Stimulated activated CD8-positive, alpha-beta memory T cell treated with anti-CD3 and anti-CD28 coated beads, Interleukin-7, amount 100 ng/mL, for 48 hours (primary cell): ENCODE data around the gene NOC2L.

ENCODE experiments used
- DNase-seq, 2 donors: peaks; one replicate each; pipeline ENCODE4 v3.0.0-alpha.2; 2020; ENCODE audit warnings: low read depth in 1 of 2; ENCODE audit errors: extremely low read depth in 1 of 2

NOC2L gene

DNA sequence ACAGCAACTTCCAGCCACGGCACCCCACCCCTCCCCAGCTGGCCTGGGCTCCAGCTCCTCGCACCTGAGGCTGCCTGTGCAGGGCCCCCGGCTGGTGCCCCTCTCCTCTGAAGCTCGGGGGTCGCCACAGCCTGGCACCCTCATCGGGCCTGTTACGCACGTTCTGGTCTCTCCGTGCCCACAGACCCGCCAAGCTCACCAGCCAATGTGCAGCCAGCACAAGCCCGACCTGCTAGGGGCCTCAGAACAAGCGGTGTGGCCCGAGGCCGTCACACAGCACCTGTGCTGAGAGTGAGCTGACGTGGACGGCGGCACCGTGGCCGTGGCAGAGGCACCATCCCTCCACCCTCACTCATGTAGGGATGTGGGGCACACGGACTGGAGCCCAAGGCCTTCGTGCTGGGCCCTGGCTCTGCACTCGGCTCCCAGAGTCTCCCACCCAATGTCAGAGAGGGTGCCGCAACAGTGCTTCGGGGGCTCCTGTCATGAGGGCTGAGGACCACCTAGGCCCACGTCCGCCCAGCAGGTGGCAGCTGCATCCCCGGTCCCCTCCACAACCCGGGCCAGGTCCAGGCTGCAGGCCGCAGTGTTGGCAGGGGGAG is 39.7 kb downstream of the NOC2L start:
- DNase-seq = no peak

DNA sequence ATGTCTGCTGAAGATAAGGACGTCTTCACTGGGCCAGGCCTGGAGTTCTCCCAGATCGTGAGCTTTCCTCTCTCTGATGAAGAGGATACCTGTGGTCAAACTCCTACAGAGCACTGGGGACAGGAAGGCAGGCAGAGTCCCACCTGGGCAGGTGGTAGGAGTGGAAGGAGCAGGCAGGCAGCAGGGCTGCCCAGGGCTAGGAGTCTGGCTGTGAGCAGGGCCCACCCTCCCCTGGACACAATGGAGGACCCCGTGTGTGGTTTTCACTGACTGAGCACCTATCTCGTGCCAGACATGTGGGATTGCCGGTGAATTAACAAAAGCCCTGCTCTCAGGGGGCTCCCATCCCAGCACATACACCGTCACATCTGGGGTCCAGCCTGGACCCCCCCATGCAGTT is 40.2 kb downstream of the NOC2L start:
- DNase-seq = no peak

DNA sequence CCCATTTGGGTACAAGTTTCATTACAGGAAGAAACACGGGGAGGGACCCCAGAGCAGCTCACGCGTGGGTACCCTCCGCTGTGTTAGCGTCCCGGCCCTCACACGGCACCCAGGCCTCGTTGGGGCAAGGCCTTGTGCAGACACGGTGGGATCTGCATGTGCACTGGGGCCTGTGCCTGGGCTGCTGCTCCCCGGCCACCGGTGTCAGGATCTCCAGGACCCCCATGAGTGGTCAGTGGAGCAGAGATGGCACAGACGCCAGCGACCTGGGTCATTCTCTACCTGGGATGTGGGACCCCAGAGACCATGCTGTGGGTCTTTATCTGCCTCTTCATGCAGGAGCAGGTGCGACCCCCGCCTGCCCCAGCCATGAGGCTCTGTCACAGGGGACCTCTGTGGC is 40.7 kb downstream of the NOC2L start:
- no peak for DNase-seq

DNA sequence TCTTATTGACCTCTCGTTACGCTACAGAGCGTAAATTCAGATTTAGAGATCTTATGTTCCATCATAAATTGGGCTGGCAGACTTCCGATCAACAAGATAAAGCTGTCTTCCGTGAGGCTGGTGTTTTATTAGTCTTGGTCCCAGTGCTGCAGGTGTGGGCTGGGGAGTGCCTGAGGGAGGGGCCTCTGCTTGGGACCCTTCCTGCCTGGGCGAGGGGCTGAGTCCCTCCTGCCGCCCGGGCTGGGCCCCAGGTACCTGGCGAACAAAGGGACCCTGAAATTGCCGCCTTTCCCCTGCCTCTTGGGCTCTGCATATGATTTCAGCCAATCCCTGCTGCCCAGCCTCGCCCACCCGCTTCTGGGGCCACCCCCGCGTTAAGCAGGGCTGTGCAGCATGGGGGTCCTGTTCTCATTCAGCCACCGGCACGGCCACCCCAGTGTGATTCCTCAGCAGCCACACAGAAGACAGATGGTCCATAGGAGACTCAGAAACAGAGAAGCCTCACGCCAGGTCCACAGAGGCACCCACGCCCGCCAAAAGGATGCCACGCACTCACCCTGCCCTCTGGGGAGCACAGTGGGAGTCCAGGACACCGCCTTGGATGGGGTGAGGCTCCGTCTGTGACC is 41.5 kb downstream of the NOC2L start:
- DNase-seq = no peak

DNA sequence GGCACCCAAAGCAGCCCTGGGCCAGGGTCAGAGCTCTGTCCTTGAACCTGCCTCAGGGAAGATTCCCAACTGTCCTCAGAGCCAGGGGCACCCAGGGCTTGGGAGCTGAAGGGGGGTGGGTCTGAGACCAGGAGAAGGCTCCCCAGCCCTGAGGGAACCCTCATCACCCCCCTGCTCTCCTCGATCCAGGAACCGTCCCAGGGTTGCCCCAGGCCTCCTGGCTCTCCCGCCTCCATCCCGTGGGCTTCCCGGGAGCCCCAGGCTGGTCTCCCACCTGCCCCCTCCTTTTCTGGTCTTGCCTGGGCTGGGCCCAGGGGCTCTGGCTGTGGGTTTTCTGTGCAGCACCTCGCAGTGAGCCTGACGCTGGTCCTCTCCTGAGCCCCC is 42.0 kb downstream of the NOC2L start:
- DNase-seq = no peak

DNA sequence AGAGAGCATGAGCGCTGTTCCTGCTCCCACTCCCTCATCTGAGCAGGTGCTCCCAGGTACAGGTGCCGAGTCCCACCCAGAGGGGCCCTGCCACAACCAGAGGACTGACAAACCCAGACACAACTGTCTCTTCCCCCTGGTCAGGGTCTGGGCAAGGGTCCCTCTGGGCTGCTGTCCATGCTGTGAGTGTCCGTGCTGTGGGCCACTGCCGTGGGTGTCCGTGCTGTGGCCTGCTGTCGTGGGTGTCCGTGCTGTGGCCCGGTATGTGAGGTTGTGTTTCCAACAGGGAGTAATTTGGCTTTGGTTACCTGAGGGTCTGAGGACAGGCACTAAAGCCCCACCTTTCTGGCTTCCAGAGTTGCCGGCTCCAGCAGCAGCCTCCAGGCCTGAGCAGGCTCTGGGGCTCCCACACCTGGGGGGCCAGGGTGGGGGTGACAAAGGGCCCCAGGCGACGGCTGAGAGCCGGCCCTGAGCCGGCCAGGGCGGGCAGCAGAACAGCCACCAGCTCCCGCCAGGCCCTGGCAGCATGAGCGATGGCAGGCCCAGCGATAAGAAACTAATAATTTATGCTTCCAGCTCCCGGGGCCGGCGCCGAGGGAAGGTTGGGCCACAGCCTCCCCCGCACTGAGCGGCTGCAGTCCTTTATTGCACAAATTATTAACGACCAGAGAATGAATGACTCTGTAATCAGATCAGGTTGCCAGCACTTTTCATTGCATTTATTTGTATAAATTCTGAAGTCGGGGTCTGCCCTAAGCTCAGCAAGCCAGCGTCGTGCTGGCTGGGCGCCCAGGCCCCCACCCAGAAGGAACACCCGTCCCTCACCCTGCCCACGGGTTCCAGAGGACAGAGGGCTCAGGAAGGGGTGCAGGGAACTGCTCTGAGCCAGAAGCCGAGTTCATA is 42.6 kb downstream of the NOC2L start:
- no peak for DNase-seq

GRCh38 chr1:915295-916172 is 43.5 kb downstream of the NOC2L start:
- DNase-seq = no peak

DNA sequence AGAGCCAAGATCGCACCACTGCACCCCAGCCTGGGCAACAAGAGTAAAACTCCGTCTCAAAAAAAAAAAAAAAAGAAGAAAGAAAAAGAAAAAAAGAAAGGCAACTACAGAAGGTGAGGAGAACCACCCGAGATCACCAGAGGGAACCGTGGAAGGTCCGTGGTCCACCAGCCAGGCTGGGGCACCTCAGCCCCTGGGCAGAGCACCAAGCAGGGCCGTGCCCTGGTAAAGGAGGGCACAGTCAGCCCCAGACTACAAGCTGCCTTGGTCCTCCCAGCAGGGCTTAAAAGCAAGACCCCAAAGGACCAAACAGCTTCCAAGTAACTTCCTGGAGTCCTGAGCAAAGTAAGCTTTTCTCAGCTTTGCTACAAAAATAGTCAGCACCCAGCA is 44.2 kb downstream of the NOC2L start:
- DNase-seq = no peak

- DNase-seq = no peak
Observed at GRCh38 chr1:914131-914890, 44.7 kb downstream of the NOC2L start.

- DNase-seq = no peak
Observed at GRCh38 chr1:913491-914130, 45.4 kb downstream of the NOC2L start.

GRCh38 chr1:912740-913301 is 46.2 kb downstream of the NOC2L start:
- no peak for DNase-seq

GRCh38 chr1:911875-912739 is 46.9 kb downstream of the NOC2L start:
- no peak for DNase-seq

DNA sequence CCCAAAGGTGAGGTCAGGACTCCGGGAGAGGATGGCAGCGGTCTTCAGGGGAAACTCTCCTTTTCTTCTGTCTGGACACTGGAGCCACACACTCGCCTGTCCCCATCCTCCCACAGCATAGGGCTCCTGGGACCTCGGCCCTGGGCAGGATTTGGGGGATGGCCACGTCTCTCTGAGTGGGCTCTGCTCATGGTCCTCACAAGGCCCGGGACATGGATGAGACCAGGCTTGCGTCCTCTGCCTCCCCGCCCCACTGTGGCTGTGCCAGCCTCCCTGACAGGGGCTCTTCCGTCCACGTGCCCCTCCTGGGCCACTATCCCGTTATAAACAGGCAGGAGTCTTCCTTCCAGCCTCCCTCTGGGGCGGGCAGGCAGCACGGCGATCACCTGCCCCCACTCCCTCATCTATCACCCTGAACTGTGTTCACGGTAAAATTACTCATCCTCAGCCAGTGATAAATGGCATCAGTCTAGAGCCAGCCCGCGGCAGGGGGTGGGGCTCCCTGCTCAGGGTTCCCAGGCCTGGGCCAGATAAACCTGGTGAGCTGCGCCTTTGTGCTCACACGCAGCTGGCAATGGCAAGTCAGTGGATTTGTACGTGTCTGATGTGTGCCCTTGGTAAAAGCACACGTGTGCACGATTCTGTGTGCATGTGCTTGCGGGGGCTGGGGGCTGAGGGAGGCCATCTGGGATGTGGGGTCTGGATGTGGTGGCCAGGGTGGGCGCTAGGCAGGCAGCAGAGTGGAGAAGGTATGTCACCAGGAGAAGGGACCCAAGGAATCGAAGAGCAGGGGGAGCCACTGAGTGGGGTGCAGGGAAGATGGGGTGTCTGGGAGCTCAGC is 48.0 kb downstream of the NOC2L start:
- no peak for DNase-seq

- DNase-seq = no peak
Observed at GRCh38 chr1:910311-910880, 48.7 kb downstream of the NOC2L start.

DNA sequence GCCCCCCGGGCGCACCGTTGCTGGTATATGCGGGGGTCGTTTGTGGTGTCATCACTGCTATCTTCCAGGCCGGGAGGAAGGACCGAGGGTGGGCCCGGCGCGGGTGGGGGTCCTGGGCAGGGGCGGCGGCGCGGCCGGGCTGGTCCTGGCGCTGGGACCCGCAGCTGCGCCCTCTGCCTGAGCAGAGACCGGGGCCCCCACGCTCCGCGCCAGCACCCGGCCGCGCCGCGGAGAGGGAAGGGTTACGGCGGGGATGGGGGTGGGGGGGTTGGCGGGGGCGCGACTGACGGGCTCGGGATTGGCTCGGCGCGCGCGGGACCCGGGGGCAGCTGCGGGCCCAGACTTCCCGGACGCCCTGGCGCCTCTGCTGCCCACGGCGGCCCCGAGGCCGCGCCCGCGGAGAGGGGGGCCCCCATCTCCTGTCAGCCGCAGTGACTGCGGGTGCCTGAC is 49.2 kb downstream of the NOC2L start:
- no peak for DNase-seq

DNA sequence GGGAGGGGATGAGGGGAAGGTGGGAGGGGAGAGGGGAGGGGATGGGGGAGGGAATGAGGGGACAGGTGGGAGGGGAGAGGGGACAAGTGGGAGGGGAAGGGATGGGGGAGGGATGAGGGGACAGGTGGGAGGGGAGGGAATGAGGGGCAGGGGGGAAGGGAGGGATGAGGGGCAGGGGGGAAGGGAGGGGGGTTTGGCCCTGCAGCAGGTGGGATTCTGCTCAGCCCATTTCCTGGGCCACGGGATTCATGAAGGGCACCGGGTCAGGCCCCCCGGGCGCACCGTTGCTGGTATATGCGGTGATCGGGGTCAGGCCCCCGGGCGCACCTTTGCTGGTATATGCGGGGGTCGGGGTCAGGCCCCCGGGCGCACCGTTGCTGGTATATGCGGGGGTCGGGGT is 50.4 kb downstream of the NOC2L start:
- no peak for DNase-seq
